ENCODE results near the gene OBP2B.

Gene OBP2B

DNA sequence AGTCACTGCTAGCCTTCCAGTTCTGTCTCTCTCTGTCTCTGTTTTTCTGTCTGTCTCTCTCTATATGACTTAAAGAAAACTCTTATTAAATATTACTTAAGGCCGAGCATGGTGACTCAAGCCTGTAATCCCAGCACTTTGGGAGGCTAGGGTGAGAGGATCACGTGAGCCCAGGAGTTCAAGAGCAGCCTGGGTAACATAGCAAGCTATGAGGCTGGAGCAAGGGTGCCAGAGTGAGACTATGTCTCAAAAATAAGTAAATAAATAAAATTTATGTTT is 43.7 kb downstream of the OBP2B start:
- DNase-seq = no peak

DNA sequence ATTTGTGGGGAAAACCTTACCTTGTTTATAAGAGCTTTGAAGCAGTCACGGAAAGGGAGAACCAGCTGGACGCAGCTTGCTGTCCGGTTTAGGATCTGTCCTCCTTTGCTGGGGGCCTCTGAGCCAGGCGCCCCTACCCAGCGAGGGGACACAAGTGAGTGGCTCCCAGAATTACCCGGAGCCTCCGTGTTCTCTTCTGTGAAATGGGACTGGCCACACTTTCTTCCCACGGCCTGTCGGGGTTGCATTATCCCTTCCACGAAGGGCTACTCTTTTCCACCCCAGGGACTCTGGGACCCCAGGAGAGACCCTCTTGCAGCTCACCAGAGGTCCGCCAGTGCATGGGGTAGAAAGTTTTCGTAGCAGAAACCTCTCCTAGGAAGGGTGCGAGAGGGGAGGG is 44.9 kb downstream of the OBP2B start:
- DNase-seq = no peak

DNA sequence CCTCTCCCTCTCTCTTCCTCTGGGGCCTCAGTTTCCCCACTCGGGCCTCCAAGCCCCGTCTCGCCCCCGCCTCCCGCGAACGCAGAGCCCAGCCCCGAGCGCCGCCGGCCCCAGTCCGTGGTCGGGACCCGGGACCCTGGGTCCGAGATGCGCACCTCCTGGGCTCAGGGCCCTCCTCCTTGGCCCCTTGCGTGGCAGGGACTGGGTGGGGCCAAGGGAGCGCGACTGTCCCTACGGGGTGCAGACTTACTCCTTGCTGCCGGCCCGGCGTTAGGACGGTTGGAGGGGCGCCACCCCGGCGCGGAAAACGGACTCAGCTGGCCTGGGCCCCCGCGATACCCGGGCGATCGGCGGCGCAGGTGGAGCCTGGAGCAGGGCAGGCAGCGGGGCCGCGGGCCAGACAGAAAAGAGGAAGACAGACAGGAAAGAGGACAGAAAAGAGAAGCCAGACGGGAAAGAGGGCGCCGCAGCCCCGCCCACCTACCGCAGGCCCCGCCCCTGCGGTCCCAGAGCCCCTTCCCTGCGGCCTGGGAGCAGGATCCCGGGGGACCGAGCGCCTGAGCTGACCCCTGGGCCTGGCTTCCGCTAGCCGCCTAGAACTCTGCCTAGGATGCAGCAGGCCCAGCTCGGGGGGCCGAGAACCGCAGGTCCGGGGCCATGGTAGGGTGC is 45.4 kb downstream of the OBP2B start, which contains the start of gene GBGT1:
Gene GBGT1 (minus strand): TSS at position 411 of the 669 bp plus-strand sequence. CDS start 1,502 bp downstream, outside the sequence.
- DNase-seq = peak; percentile 55

DNA sequence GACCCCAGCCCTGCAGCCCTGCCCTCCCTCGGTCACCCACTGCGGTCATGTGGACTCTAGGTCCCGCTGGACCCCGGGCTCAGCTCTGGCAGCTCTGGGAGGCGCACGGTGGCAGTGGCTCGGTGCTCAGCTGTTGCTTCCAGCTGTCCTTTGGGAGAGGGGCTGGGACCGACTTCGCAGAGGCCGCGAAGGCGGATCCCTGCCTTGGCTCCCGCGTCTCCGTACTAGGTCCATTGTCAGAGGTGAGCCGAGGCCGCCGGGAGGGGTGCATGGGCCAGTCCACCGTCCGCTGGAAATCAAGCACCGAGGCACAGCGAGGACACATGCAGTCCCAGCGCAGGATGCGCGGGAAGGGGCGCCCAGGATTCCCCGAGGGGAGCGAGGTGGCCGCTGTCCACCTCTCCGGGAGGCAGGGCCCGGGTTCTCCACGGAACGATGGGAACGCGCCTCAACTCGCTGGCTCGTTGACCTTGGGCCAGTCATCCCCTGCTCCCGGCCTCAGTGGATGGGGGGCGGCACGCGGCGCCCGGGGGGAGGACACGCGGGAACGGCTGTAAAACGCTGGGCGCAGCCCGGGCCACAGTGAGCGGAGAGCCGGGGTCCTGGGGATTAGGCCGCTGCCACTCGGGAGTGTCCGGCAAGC is 46.1 kb downstream of the OBP2B start:
- DNase-seq = no peak

DNA sequence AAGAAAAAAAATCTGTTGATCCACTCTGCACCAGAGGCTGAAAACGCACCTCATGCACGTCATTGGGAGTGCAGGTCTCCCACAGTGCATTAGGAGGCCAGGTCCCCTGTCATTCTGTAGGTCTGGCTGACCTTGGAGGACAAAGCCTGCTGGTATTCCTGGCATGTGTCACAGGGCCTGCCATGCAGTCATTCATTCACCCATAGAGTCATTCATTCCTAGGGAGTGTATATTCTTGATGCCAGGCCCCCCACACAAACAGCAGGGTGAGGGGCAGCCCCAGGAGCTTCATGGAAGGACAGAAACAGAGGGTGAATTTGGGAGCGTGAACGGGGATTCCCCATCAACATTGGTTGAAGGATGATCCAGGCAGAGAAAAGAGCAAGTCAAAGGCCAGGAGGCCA is 47.5 kb downstream of the OBP2B start:
- DNase-seq = no peak

DNA sequence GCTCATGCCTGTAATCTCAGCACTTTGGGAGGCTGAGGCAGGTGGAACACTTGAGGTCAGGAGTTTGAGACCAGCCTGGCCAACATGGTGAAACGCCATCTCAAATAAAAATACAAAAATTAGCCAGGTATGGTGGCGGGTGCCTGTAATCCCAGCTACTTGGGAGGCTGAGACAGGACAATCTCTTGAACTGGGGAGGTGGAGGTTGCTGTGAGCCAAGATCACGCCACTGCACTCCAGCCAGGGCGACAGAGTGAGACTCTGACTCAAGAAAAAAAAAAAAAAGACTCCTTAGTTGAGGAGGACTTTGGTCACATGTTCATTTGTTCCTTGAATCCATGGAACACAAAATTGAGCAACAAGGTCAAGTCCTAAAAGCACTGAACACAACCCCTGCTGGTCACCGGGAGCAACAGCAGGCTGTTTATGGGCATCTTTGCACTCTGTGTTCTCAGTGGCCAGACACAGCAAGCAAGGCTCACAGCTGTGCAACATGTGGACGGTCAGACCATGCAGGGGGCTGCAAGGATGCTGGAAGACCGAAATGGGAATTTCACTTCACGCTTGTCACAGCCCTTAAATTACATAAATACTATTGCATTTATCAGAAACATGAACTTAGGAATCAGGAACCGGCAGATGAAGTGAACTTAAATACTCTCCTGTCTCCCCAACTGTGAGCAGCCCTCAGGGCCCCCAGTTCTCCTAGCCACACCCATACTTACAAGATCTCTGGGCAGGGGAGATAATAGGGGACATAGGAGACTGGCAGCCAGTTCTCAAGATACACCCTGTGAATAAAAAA is 48.1 kb downstream of the OBP2B start:
- peak; percentile 34 for DNase-seq

DNA sequence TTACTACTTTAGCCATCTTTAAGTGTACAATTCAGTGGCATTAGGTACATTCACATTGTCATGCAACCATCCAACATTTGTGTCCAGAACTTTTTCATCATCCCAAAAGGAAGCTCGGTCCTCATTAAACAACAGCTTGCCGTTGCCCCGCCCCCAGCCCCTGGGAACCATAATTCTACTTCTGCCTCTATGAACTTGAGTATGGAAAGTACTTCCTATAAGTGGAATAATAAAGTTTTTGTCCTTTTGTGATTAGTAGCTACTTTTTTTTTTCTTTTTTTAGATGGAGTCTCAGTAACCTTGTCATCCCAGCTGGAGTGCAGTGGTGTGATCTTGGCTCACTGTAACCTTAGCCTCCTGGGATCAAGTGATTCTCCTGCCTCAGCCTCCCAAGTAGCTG is 50.4 kb downstream of the OBP2B start:
- DNase-seq = no peak

All from CD4-positive, alpha-beta T cell treated with Interferon gamma for 1 hour (primary cell).